ENCODE results near the gene KRTAP12-4. TPM values are rescaled to one million over a fixed set of nuclear protein-coding genes. Genes with fewer than 3 reads are reported as not detected.
"Not testable (repeated sequence)": the region's sequence is repeated elsewhere in the genome, so short reads cannot be mapped to it uniquely, and the experiment has no call there.

The KRTAP12-4 gene
- total RNA-seq = not detected

- no peak within 1 kb of the TSS for H3K4me3 Mint-ChIP-seq
- peak within 1 kb of the TSS; percentile 70 for H3K27ac Mint-ChIP-seq
- DNase-seq (no peak), ATAC-seq (no peak)
- CTCF ChIA-PET = interaction anchor here (1.3 kb wide), 1 partner anchor 144 kb away, joined by 4 read pairs; no protein-coding TSS in a partner anchor
- no peaks in the 10 kb centered on the region for H3K27me3 Mint-ChIP-seq
- peaks cover 15% of the 10 kb centered on the region for H3K9me3 Mint-ChIP-seq (ENCODE audit: low read depth)
- H3K4me1 Mint-ChIP-seq = peaks cover 62% of the 10 kb centered on the region
- peaks cover 40% of the 10 kb centered on the region for H3K36me3 Mint-ChIP-seq
These were observed at the start of gene KRTAP12-4 for GRCh38 chr21:44654576-44655175. Gene KRTAP12-4, minus strand, starts transcription at chr21:44654659. Its CDS starts 45 bp downstream, at chr21:44654614.

- no peaks in the 10 kb centered on the region for H3K4me1 Mint-ChIP-seq
- H3K4me3 Mint-ChIP-seq = no peak overlapping the region
- ATAC-seq (no peak), DNase-seq (peak; percentile 38)
- CTCF ChIA-PET = interaction anchor here (1.0 kb wide), 1 partner anchor 193 kb away, joined by 3 read pairs; no protein-coding TSS in a partner anchor
- H3K36me3 Mint-ChIP-seq = peaks cover 9% of the 10 kb centered on the region
- H3K27me3 Mint-ChIP-seq = peaks cover 88% of the 10 kb centered on the region
- H3K9me3 Mint-ChIP-seq (ENCODE audit: low read depth) = no peaks in the 10 kb centered on the region
- H3K27ac Mint-ChIP-seq = no peak overlapping the region
These were observed 49.5 kb upstream of the KRTAP12-4 start for GRCh38 chr21:44703731-44704635.

- ATAC-seq (no peak), DNase-seq (peak; percentile 29)
- Mint-ChIP-seq H3K4me3 (no peak overlapping the region), H3K36me3 (peaks cover 9% of the 10 kb centered on the region), H3K27ac (no peak overlapping the region), H3K27me3 (peaks cover 88% of the 10 kb centered on the region), H3K4me1 (no peaks in the 10 kb centered on the region), H3K9me3 (ENCODE audit: low read depth) (no peaks in the 10 kb centered on the region)
- CTCF ChIA-PET = interaction anchor here (1.0 kb wide), 1 partner anchor 193 kb away, joined by 3 read pairs; no protein-coding TSS in a partner anchor
These were observed 48.7 kb upstream of the KRTAP12-4 start for GRCh38 chr21:44702973-44703730.

GRCh38 chr21:44702111-44702972 is 47.9 kb upstream of the KRTAP12-4 start:
- H3K27me3 Mint-ChIP-seq = peaks cover 88% of the 10 kb centered on the region
- no peak overlapping the region for H3K4me3 Mint-ChIP-seq
- peaks cover 9% of the 10 kb centered on the region for H3K36me3 Mint-ChIP-seq
- CTCF ChIA-PET = interaction anchor here (1.0 kb wide), 2 partner anchors 10 to 192 kb away, joined by 3 read pairs; no protein-coding TSS in a partner anchor
- ATAC-seq (no peak), DNase-seq (peak; percentile 37)
- no peaks in the 10 kb centered on the region for H3K9me3 Mint-ChIP-seq (ENCODE audit: low read depth)
- no peaks in the 10 kb centered on the region for H3K4me1 Mint-ChIP-seq
- no peak overlapping the region for H3K27ac Mint-ChIP-seq

DNA sequence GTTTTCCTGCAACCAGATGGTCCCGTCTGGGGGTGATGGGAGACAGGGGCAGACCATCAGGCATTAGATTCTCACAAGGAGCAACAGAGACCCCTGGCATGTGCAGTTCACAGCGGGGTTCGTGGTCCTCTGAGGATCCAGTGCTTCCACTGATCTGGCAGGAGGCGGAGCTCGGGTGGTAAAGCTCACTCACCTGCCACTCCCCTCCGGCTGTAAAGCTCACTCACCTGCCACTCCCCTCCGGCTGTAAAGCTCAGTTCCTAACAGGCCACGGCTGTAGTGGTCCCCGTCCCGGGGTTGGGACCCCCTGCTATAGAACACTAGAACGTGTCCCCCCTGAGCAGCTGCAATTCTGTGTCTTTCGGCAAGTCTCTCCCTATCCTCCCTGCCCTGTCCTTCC is 47.1 kb upstream of the KRTAP12-4 start:
- H3K9me3 Mint-ChIP-seq (ENCODE audit: low read depth) = no peaks in the 10 kb centered on the region
- no peak overlapping the region for H3K4me3 Mint-ChIP-seq
- CTCF ChIA-PET = interaction anchor here (1.0 kb wide), 1 partner anchor 10 kb away, joined by 3 read pairs; no protein-coding TSS in a partner anchor
- H3K27ac Mint-ChIP-seq = no peak overlapping the region
- H3K4me1 Mint-ChIP-seq = no peaks in the 10 kb centered on the region
- ATAC-seq (no peak), DNase-seq (peak; percentile 35)
- peaks cover 9% of the 10 kb centered on the region for H3K36me3 Mint-ChIP-seq
- peaks cover 90% of the 10 kb centered on the region for H3K27me3 Mint-ChIP-seq

DNA sequence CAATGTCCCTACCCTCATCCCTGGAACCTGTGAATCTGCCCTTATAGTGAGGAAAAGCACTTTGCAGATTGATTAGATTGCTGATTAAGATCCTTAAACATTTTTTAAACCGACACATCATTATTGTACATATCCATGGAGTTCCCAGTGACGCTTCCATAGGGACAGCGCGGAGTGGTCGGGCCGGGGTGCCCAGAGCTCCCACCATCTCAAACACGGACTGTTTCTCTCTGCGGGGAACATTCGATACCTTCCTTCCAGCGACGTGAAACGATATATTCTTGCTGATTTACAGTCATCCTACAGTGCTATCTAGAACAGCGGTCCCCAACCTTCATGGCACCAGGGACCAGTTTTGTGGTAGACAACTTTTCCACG is 46.6 kb upstream of the KRTAP12-4 start:
- Mint-ChIP-seq H3K4me1 (no peaks in the 10 kb centered on the region), H3K27ac (no peak overlapping the region), H3K9me3 (ENCODE audit: low read depth) (no peaks in the 10 kb centered on the region), H3K27me3 (peaks cover 89% of the 10 kb centered on the region), H3K4me3 (no peak overlapping the region), H3K36me3 (peaks cover 6% of the 10 kb centered on the region)
- ATAC-seq = no peak
- no peak for DNase-seq
- CTCF ChIA-PET = interaction anchor here (1.0 kb wide), 1 partner anchor 9 kb away, joined by 3 read pairs; no protein-coding TSS in a partner anchor

DNA sequence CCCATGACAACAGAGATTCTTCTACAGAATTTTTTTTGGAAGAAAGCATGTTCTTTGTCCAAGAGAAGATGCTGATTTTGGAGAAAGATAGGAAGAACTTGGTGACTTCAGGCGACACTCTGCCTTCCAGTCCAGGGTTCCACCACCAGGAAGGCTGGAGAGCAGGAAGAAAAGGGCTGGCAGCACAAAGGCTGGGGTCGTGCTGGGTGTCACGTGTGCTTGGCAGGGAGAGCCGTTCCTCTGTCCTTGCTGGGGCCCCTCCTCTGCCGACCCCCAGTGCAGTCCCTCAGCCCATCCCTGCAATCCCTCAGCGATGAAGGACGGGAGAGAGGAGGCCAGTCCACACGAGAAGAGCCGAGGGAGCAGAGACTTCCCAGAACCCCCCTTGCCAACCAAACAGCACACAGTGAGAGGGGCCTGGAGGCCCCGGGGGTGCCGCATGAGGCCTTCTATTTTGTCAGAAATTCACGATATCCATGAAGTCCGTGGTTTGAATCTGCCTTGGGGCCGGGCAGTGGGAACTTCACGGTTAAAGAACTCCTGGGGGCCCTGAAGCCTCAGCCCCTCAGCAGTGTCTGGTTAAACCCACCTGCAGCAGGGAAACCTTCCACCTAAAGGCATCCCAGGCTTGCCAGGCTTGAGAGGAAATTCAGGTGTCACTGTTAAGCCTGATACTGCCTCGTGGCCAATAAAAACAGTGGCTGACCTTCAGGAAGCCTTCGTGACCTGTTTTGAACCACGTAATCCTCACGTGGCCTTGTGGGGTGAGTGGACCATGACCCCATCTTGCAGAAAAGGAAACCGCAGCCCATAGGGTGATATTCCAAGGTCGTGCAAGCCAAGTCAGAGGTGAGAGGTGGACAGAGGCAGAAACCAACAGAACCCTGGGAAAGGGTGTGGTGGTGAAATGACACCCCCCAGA is 45.9 kb upstream of the KRTAP12-4 start:
- no peak overlapping the region for H3K4me3 Mint-ChIP-seq

GRCh38 chr21:44699502-44700001 is 45.1 kb upstream of the KRTAP12-4 start:
- DNase-seq (no peak), ATAC-seq (no peak)
- Mint-ChIP-seq H3K36me3 (no peaks in the 10 kb centered on the region), H3K4me3 (no peak overlapping the region), H3K27me3 (peaks cover 77% of the 10 kb centered on the region), H3K27ac (no peak overlapping the region), H3K9me3 (ENCODE audit: low read depth) (no peaks in the 10 kb centered on the region), H3K4me1 (no peaks in the 10 kb centered on the region)
- CTCF ChIA-PET = no interaction called here

More for the DNA sequence above, 45.9 kb upstream of the KRTAP12-4 start:
- H3K27ac Mint-ChIP-seq = no peak overlapping the region
- DNase-seq = peak; percentile 34
- peaks cover 1% of the 10 kb centered on the region for H3K36me3 Mint-ChIP-seq
- no peaks in the 10 kb centered on the region for H3K9me3 Mint-ChIP-seq (ENCODE audit: low read depth)
- ATAC-seq = no peak
- peaks cover 85% of the 10 kb centered on the region for H3K27me3 Mint-ChIP-seq
- H3K4me1 Mint-ChIP-seq = no peaks in the 10 kb centered on the region
- CTCF ChIA-PET = no interaction called here

GRCh38 chr21:44697811-44698734 is 43.6 kb upstream of the KRTAP12-4 start:
- H3K27me3 Mint-ChIP-seq = peaks cover 66% of the 10 kb centered on the region
- peaks cover 4% of the 10 kb centered on the region for H3K4me1 Mint-ChIP-seq
- peaks cover 4% of the 10 kb centered on the region for H3K9me3 Mint-ChIP-seq (ENCODE audit: low read depth)
- peaks cover 2% of the 10 kb centered on the region for H3K36me3 Mint-ChIP-seq
- ATAC-seq = no peak
- no peak for DNase-seq
- H3K27ac Mint-ChIP-seq = no peak overlapping the region
- no peak overlapping the region for H3K4me3 Mint-ChIP-seq
- CTCF ChIA-PET = interaction anchor here (1.1 kb wide), 1 partner anchor 188 kb away, joined by 3 read pairs; no protein-coding TSS in a partner anchor

GRCh38 chr21:44697172-44697810 is 42.8 kb upstream of the KRTAP12-4 start, which contains the start of gene KRTAP10-12:
Gene KRTAP10-12, plus strand, starts transcription at chr21:44697172. Its CDS starts 30 bp downstream, at chr21:44697202.
- DNase-seq; ATAC-seq; H3K4me1 Mint-ChIP-seq; H3K9me3 Mint-ChIP-seq (ENCODE audit: low read depth); H3K27ac Mint-ChIP-seq; H3K4me3 Mint-ChIP-seq; H3K36me3 Mint-ChIP-seq: not testable (repeated sequence)
- peaks cover 65% of the 10 kb centered on the region for H3K27me3 Mint-ChIP-seq
- CTCF ChIA-PET = interaction anchor here (1.1 kb wide), 1 partner anchor 187 kb away, joined by 3 read pairs; no protein-coding TSS in a partner anchor

Measured in activated CD8-positive, alpha-beta memory T cell treated with anti-CD3 and anti-CD28 coated beads, Interleukin-2, amount 10 ng/mL, durations not matched to agents 7 days and 5 days (primary cell).